IgD-negative memory B cell (primary cell): ENCODE results near the gene GRIP2. TPM values are rescaled to one million over a fixed set of nuclear protein-coding genes. Genes with fewer than 3 reads are reported as not detected.
A peak's percentile ranks its signal among the peaks of the same experiment; 100 is the strongest.

ENCODE experiments used
- H3K27ac Mint-ChIP-seq, 3 donors: one replicate each; pipeline ENCODE4 v1.8.0; 2020 to 2022; ENCODE audit warnings: mild to moderate bottlenecking in 3 of 3, mixed read lengths in 3 of 3, moderate library complexity in 1 of 3
- H3K27me3 Mint-ChIP-seq: one replicate; pipeline ENCODE4 v1.8.0; 2021; ENCODE audit warnings: mixed read lengths
- H3K36me3 Mint-ChIP-seq: one replicate; pipeline ENCODE4 v1.8.0; 2020; ENCODE audit warnings: mild to moderate bottlenecking, mixed read lengths
- H3K4me1 Mint-ChIP-seq, 3 donors: one replicate each; pipeline ENCODE4 v1.8.0; 2020 to 2022; ENCODE audit warnings: mixed read lengths in 3 of 3, mild to moderate bottlenecking in 1 of 3
- H3K4me3 Mint-ChIP-seq, 4 donors: one replicate each; pipeline ENCODE4 v1.8.0; 2020 to 2022; ENCODE audit warnings: mild to moderate bottlenecking in 4 of 4, mixed read lengths in 4 of 4, moderate library complexity in 3 of 4
- H3K9me3 Mint-ChIP-seq, 3 donors: one replicate each; pipeline ENCODE4 v1.8.0; 2020 to 2021; ENCODE audit warnings: mixed read lengths in 3 of 3, mild to moderate bottlenecking in 1 of 3
- polyA plus RNA-seq: library from polyadenylated mRNA; unstranded; fragments of 300-500 nt; fragmentation: Illumina TruSeq; gene quantifications from one replicate; pipeline ENCODE4 v1.2.3, GENCODE V29; 2021

GRIP2 gene
- polyA plus RNA-seq, 1 donor from 2014 or later: not detected

DNA sequence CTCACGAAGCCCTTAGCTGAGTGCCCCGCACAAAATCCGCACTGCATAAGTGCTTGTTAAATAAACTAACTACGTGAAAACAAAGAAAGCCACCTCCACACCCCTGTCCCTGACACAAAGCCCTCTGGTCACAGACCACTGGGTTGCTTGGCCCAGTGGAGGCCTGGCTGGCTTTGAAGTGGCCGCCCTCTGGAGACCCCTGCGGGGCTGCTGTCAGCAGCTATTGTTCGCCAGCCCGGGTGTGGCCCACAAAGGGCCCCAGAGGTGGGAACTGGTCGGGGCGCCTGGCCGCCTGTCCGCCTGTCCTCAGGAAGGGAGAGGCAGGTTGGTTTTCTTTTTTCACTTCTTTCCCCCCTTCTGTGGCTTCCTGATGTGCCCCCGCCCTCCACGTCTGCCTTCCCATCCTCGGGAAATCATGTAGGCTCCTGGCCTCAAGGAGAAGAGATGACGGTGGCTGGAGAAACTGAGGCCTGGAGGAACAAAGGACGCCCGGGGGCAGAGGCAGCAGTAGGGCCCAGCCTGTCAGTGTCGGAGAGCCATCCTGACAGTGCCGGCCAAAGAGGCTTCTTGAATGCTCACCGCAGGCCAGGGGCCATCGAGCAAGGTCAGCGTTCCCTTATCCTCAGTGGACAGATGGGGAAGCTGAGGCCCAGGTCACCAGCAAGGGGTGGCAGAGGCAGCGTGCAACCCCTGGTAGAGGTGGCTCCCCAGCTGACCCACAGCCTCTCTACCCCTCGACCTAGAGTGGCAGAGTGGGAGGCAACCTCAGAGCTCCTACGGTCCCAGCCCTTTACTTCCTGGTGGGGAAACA, 76.6 kb downstream of the GRIP2 start:
- no peaks in the 10 kb centered on the region for H3K27me3 Mint-ChIP-seq
- H3K9me3 Mint-ChIP-seq: no peaks in the 10 kb centered on the region
- H3K4me1 Mint-ChIP-seq: peaks cover 0 to 5% (median 3%) of the 10 kb centered on the region in 3 donors
- H3K4me3 Mint-ChIP-seq: no peak overlapping the region
- peak overlapping the region in 1 of 3 donors; percentile 43 for H3K27ac Mint-ChIP-seq
- H3K36me3 Mint-ChIP-seq: peaks cover 4% of the 10 kb centered on the region

DNA sequence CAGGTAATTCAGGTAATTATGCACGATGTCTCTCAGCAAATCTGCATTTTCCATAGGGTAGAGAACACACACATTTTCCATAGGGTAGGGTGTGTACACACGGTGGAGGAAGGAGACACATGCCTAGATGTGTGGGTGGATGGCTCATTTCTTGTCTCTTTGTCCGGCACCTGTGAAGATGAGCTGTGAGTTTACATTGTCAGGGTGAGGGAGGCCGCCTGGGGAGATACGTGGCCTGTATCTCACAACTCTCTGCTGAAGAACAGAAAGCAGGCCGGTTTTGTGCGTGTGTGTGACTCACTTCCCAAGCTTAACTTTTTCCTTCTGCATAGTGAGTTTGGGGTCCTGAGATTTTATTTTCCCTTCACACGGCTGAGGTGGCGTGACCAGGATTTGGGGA, 77.4 kb downstream of the GRIP2 start:
- H3K36me3 Mint-ChIP-seq: peaks cover 5% of the 10 kb centered on the region
- H3K9me3 Mint-ChIP-seq: no peaks in the 10 kb centered on the region
- peaks cover 0 to 3% (median under 1%) of the 10 kb centered on the region in 3 donors for H3K4me1 Mint-ChIP-seq
- peak overlapping the region in 1 of 3 donors; percentile 62 for H3K27ac Mint-ChIP-seq
- no peaks in the 10 kb centered on the region for H3K27me3 Mint-ChIP-seq
- no peak overlapping the region for H3K4me3 Mint-ChIP-seq

DNA sequence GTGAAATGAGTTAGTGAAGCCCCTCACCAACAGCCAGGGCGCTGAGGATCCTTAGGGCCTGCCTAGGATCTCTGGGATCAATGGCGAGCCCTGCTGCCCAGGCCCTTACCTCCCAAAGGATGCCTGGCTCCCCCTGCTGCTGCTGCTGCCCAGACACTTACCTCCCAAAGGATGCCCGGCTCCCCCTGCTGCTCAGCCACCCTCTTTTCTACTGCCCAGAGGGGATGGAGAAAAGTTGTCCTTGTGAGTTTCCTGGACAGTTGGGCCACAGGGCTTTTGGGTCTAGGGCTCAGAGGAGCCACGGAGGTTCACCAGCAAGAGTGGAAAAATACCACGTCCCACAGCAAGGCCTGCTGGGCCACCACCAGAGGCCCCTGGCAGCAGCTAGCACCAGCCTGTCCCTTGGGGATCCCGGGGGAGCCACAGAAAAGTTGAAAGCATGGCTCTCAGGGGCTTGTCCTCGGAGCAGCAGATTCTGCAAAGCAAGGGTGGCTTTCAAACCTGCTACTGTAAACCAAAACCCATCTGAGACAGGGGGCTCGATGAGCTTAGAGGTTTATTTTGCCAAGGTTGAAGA, 78.3 kb downstream of the GRIP2 start:
- H3K27me3 Mint-ChIP-seq: no peaks in the 10 kb centered on the region
- H3K4me3 Mint-ChIP-seq: no peak overlapping the region
- no peak overlapping the region for H3K27ac Mint-ChIP-seq
- H3K36me3 Mint-ChIP-seq: peaks cover 4% of the 10 kb centered on the region
- peaks cover 0 to 2% (median 0%) of the 10 kb centered on the region in 3 donors for H3K4me1 Mint-ChIP-seq
- no peaks in the 10 kb centered on the region for H3K9me3 Mint-ChIP-seq

DNA sequence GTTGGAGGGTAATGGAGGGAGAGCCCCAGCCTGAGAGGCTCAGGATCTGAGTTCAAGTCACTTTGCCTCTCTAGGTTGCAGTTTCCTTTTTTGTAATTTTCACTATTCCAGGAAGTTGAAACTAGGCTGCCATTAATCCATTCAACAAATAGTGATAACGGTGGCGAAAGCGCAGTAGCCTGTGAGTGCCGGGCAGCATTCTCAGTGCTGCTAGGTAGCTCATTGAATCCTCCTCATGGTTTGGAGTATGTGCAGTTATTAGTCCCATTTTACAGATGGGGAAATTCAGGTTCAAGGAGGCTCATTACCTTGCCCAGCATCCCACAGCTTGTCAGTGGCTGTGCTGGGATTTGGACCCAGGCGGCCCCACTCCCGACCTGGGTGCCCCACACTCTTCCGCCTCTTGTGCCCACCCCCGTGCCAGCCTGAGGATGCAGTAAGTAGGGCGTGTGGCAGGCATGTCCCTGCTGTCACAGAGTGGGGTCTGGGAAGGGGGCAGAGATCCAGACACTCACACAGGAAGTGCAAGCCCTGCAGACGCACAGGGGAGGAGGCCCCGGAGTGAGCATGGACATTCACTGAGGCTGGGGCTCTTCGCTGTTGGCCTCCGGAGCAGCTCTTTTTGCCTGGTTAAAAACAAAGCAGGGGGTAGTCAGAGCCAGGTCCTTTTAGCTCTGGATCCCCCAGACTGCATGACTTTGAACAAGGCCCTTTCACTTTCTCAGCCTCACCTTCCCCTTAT, 79.0 kb downstream of the GRIP2 start:
- Mint-ChIP-seq H3K36me3 (peaks cover 4% of the 10 kb centered on the region), H3K27ac (no peak overlapping the region), H3K9me3 (no peaks in the 10 kb centered on the region), H3K4me1 (peaks cover 0 to 2% (median 0%) of the 10 kb centered on the region in 3 donors), H3K27me3 (no peaks in the 10 kb centered on the region), H3K4me3 (peak overlapping the region in 1 of 4 donors; percentile 52)

DNA sequence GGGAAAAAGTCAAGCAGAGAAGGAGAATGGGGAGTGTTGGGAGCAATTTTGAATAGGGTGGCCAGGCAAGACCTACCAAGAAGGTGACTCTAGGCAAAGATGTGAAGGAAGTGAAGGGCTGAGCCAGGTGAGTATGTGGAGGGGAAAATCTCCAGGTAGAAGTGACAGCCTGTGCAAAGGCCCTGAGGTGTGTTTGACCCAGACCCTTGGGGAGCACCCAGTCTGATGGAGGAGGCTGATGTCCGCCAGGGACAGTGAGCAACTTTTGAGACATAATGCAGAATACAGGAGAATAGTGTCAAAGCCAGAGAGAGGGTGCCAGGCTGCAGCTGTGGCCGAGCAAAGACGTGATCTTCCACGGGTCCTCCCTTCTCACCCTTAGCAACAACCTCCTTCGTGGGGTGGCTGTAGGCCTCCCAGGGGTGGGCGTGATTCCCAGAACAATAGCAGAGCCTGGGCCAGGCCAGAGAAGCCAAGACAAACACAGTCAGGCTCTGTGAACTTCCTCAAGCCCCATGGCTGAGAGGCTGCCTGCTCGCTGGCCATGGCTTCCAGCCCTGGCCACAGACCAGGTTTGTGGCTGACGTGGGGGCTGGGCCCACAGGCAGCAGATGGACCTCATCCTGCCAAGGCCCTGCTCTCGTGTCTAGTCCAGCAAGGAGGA, 79.7 kb downstream of the GRIP2 start:
- no peaks in the 10 kb centered on the region for H3K9me3 Mint-ChIP-seq
- peak overlapping the region in 1 of 4 donors; percentile 52 for H3K4me3 Mint-ChIP-seq
- peaks cover 0 to 2% (median 0%) of the 10 kb centered on the region in 3 donors for H3K4me1 Mint-ChIP-seq
- no peaks in the 10 kb centered on the region for H3K27me3 Mint-ChIP-seq
- peaks cover 4% of the 10 kb centered on the region for H3K36me3 Mint-ChIP-seq
- H3K27ac Mint-ChIP-seq: peak overlapping the region in 1 of 3 donors; percentile 6

DNA sequence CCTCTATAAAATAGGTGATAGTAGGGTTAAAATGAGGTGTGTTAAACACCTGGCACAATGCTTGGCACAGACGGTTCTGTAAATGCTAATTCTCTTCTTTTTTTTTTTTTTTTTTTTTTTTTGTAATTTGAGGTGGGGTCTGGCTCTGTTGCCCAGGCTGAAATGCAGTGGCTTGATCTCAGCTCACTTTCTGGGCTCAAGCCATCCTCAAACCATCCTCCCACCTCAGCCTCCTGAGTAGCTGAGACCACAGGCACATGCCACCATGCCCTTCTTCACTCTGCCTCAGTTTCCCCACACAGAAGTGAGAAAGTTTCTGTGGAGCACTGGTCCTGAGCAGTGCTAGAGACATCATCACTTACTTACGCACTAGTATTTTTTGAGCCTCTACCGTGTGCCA, 80.4 kb downstream of the GRIP2 start:
- H3K9me3 Mint-ChIP-seq: no peaks in the 10 kb centered on the region
- no peak overlapping the region for H3K4me3 Mint-ChIP-seq
- peaks cover under 1 to 3% (median 2%) of the 10 kb centered on the region in 3 donors for H3K4me1 Mint-ChIP-seq
- no peaks in the 10 kb centered on the region for H3K27me3 Mint-ChIP-seq
- H3K27ac Mint-ChIP-seq: peak overlapping the region in 1 of 3 donors; percentile 6
- peaks cover 7% of the 10 kb centered on the region for H3K36me3 Mint-ChIP-seq

DNA sequence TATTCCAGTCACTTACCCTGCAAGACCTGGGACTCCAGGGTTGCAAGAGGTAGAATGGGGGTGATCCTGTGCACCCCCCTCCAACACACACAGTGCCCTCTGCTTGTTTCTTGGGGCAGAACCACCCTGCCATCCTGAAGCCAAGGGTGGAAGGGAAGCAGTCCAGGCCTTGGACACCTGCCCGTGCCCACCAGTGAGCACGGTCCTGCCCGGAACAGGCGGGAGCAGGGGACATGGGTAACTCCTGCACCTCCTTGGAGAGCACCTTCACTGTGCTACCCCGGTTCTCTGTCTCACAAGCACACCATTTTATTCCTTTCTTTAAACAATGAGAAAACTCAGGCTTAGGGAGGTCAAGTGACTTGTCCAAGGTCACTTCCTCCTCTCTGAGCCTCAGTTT, 80.8 kb downstream of the GRIP2 start:
- Mint-ChIP-seq H3K4me3 (no peak overlapping the region), H3K4me1 (peaks cover 2 to 5% (median 2%) of the 10 kb centered on the region in 3 donors), H3K27ac (no peak overlapping the region), H3K36me3 (peaks cover 9% of the 10 kb centered on the region), H3K27me3 (no peaks in the 10 kb centered on the region), H3K9me3 (no peaks in the 10 kb centered on the region)

DNA sequence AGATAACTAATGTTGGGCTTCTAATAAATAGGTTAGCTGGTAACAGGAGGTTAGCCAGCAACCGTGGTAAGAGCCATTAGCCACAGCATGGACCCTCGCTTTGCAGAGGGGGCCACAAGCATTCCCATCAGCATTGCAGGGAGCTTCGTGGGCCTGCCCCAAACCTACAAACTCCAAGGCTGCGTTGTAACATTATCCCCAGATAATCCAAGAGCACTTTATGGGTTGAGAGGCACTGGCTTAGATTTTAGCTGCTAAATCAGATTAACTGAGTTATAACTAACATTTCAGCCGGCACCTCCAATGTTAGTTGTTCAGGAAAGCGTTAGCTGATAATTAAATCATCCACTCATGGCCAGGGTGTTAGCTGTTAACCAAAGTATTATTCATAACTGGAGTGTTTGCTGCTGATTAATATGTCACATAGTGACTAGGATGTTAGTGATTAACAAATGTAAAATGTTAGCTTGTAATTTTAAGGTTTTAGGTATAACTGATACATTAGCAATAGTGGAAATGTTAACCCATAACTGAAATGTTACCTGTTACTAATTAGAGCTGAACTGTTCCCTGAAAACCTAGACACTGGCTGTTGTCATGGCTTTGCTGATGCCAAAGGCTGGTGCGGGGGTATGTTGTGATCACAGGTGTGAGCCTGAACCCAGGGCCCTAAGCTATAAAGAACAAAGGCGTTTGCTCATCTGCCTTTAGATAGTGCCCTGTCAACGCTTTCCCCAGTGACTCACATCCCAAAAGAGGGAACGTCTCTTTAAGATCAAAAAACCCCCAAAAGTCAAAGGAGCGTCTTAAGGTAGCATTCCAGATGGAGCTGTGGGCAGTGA, 81.5 kb downstream of the GRIP2 start:
- no peak overlapping the region for H3K27ac Mint-ChIP-seq
- no peaks in the 10 kb centered on the region for H3K9me3 Mint-ChIP-seq
- H3K27me3 Mint-ChIP-seq: no peaks in the 10 kb centered on the region
- no peak overlapping the region for H3K4me3 Mint-ChIP-seq
- peaks cover 5 to 10% (median 7%) of the 10 kb centered on the region in 3 donors for H3K4me1 Mint-ChIP-seq
- peaks cover 9% of the 10 kb centered on the region for H3K36me3 Mint-ChIP-seq

DNA sequence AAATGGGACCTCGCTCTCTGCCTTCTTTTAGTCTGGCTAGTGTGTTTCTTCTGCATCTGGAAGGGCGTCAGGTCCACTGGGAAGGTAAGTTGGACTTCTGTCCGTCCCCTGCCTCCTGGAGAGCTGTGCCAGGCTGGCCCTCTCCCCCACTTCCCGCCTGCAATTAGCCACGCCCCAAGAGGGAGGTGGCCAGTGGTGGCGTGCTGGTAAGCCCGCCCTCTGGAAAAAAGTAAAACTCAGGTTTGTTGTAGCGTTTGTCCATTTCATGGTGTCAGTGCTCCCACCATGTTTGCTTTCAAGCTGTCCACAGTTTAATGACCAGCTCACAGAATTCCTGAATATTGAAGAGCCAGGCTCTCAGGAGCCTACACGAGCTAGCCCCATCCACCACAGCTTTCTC, 82.1 kb downstream of the GRIP2 start:
- Mint-ChIP-seq H3K4me3 (no peak overlapping the region), H3K27ac (no peak overlapping the region), H3K27me3 (no peaks in the 10 kb centered on the region), H3K36me3 (peaks cover 9% of the 10 kb centered on the region), H3K9me3 (no peaks in the 10 kb centered on the region), H3K4me1 (peaks cover 6 to 13% (median 10%) of the 10 kb centered on the region in 3 donors)

DNA sequence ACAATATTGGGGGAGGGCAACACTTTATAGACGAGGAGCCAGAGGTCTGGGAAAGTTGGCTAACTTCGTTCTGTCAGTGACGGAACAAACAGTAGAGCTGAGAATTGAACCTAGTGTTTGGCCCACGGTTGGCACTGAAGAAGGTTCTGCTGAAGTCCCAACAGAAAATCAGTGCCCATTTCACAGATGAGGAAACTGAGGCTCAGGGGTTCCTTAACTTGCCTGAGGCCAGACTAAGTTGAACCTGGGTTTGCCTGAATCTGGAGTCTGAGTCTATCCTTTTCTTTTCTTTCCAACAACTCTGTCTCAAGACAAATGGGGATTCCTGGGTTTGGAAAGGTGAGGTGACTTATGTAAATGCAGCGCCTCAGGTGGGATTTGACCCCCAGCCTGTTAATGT, 82.7 kb downstream of the GRIP2 start:
- peaks cover 6 to 13% (median 10%) of the 10 kb centered on the region in 3 donors for H3K4me1 Mint-ChIP-seq
- H3K4me3 Mint-ChIP-seq: no peak overlapping the region
- H3K27me3 Mint-ChIP-seq: no peaks in the 10 kb centered on the region
- peaks cover 9% of the 10 kb centered on the region for H3K36me3 Mint-ChIP-seq
- no peaks in the 10 kb centered on the region for H3K9me3 Mint-ChIP-seq
- H3K27ac Mint-ChIP-seq: no peak overlapping the region

DNA sequence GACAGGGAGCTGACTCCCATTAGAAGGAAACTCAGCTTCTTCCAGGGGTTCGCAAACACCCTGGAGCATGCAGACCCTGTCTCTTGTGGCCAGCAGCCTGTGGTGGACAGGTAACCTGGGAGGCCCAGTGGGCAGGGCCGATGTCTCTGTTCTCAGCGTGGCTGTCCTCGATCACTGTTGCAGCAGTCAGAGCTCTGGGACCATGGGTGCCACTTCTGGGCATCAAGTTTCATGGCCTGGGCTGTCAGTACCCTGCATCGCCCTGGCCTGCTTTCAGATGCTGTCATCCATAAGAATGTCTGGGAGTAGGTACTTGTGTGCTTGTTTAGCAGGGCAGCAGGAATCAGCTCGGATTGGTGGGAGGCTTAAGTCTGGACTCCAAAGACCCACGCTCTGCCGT, 83.3 kb downstream of the GRIP2 start:
- Mint-ChIP-seq H3K27me3 (no peaks in the 10 kb centered on the region), H3K36me3 (peaks cover 14% of the 10 kb centered on the region), H3K27ac (no peak overlapping the region), H3K9me3 (no peaks in the 10 kb centered on the region), H3K4me3 (no peak overlapping the region), H3K4me1 (peaks cover 6 to 13% (median 10%) of the 10 kb centered on the region in 3 donors)

DNA sequence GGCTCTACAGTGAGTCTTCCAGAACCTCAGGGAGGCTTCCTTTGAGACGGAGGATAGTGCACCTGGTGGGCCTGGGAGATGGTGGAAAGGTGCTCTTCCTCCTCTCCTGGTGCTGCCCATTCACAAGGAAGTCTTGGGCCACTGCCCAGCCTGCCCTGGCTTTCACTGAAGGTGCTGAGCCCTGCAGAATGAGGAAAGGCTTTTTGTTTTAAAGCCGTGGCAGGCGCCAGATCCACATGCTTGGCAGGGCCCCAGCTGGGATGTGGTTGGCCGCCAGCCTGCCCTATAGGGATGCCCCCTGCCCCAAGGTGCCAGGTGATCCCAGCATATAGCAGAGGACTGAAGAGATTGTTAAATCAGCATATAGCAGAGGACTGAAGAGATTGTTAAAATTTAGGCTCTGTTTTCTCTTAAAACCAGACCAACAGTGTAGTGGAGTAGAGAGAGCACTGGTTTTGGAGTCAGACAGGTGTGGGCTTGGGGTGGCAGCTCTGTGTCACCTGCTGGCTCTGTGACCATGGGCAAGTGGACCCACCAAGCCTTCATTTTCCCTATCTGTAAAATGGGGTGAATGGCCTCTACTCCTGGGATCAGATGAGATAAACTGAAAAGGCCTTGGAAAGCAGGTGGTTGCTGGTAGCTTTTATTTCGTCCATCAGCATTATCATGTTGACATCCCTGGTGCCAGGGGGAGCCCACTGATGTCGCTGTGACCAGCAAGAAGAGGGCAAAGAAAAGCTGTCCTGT, 84.4 kb downstream of the GRIP2 start:
- peaks cover 16% of the 10 kb centered on the region for H3K36me3 Mint-ChIP-seq
- no peak overlapping the region for H3K27ac Mint-ChIP-seq
- no peaks in the 10 kb centered on the region for H3K27me3 Mint-ChIP-seq
- H3K9me3 Mint-ChIP-seq: no peaks in the 10 kb centered on the region
- peak overlapping the region in 1 of 4 donors; percentile 43 for H3K4me3 Mint-ChIP-seq
- peaks cover 9 to 13% (median 10%) of the 10 kb centered on the region in 3 donors for H3K4me1 Mint-ChIP-seq

DNA sequence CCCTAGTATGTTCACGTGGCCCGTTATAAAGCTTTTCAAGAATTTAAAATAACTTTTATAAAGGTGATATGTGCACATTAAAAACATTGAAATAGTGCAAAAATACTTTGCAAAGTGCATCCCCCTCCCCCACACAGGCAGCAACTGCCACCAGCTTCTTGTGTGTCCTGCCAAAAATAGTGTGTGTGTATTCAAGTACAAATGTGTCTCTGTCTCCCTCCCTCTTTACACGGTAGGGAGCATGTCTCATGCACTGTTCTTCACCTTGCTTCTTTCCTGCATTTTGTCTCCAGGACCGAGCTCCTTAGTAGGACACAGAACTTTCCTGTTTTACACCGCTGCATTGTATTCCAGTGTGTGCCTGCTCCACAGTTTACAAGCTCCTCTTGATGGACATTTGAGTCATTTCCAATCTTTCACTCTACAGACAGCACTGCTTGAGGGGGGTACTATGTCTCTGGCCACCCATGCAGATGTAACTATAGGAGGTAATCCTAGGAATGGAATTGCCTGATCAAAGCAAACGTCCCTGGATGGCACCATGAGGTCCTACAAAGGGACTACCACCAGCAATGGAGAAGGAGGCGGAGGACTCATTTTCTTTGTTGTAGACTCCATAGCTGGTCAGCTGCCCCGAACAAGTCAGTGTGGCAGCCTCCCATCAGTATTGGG, 85.4 kb downstream of the GRIP2 start:
- Mint-ChIP-seq H3K4me1 (peaks cover 7 to 13% (median 9%) of the 10 kb centered on the region in 3 donors), H3K4me3 (no peak overlapping the region), H3K9me3 (no peaks in the 10 kb centered on the region), H3K36me3 (peaks cover 14% of the 10 kb centered on the region), H3K27me3 (no peaks in the 10 kb centered on the region), H3K27ac (peak overlapping the region in 2 of 3 donors; percentile 22 to 95)
